Testis (tissue), 3 donors: ENCODE data around the gene CTNS. TPM values are rescaled to one million over a fixed set of nuclear protein-coding genes. Genes with fewer than 3 reads are reported as not detected.

Experiments used
- DNase-seq: peaks from one replicate; pipeline ENCODE4 v3.0.0-alpha.2; 2019
- H3K27ac ChIP-seq, 2 donors: fragments of 200-600 bp; sonication (generic); one replicate each; pipeline ENCODE4 v1.5.1; 2019
- H3K27me3 ChIP-seq: fragments of 200-600 bp; sonication (generic); one replicate; pipeline ENCODE4 v1.5.1; 2019
- H3K36me3 ChIP-seq: fragments of 200-600 bp; sonication (generic); one replicate; pipeline ENCODE4 v1.5.1; 2017; ENCODE audit warnings: low read depth; ENCODE audit errors: missing control alignments
- H3K4me1 ChIP-seq: fragments of 200-600 bp; sonication (generic); one replicate; pipeline ENCODE4 v1.5.1; 2019
- H3K4me3 ChIP-seq, 2 donors: fragments of 200-600 bp; sonication (generic); one replicate each; pipeline ENCODE4 v1.5.1; 2017 to 2019
- H3K9me3 ChIP-seq: fragments of 200-600 bp; sonication (generic); one replicate; pipeline ENCODE4 v1.5.1; 2017
- CTCF ChIP-seq, 3 experiments: fragments of 450-650 bp in 2 of 3; fragments of 200-600 bp in 1 of 3; sonication (generic) in 1 of 3; IDR thresholded peaks; one replicate each; pipeline ENCODE4 v1.5.1; 2016 to 2019; ENCODE audit warnings: antibody characterized with exemption in 3 of 3, mild to moderate bottlenecking in 2 of 3, moderate library complexity in 1 of 3
- POLR2A ChIP-seq: fragments of 450-650 bp; IDR thresholded peaks from one replicate; pipeline ENCODE4 v1.6.1; 2017; ENCODE audit warnings: antibody characterized with exemption, mild to moderate bottlenecking, moderate library complexity
- WGBS, 2 donors: methylation state at CpG; one replicate each; pipeline ENCODE4 v1.1.5; 2018; 5-methylcytosine and 5-hydroxymethylcytosine counted together
- intact Hi-C: fragments of 100-400 bp; cut with DNase I; formaldehyde crosslinking; loops from one replicate; pipeline ENCODE4 v1.15.1; 2023; ENCODE audit warnings: low total_unique reads
- polyA plus RNA-seq: library from polyadenylated mRNA; stranded (reverse); fragments of 350-450 nt; fragmentation: Illumina TruSeq; extraction: RNeasy Lipid Tissue Mini Kit (QIAGEN cat#74804); gene quantifications from one replicate; pipeline ENCODE4 v1.2.3, GENCODE V29; 2014; ENCODE audit warnings: low read depth, low replicate concordance; ENCODE audit not compliant: insufficient read depth
- total RNA-seq, 2 donors: library from RNA; depleted of rRNA; stranded (reverse); fragments of >200 nt; gene quantifications; one replicate each; pipeline ENCODE4 v1.2.3, GENCODE V29; 2016

CTNS gene
- total and polyA plus RNA-seq, 3 donors from 2014 or later = 43.8 to 57.3 (median 50.4) TPM

DNA sequence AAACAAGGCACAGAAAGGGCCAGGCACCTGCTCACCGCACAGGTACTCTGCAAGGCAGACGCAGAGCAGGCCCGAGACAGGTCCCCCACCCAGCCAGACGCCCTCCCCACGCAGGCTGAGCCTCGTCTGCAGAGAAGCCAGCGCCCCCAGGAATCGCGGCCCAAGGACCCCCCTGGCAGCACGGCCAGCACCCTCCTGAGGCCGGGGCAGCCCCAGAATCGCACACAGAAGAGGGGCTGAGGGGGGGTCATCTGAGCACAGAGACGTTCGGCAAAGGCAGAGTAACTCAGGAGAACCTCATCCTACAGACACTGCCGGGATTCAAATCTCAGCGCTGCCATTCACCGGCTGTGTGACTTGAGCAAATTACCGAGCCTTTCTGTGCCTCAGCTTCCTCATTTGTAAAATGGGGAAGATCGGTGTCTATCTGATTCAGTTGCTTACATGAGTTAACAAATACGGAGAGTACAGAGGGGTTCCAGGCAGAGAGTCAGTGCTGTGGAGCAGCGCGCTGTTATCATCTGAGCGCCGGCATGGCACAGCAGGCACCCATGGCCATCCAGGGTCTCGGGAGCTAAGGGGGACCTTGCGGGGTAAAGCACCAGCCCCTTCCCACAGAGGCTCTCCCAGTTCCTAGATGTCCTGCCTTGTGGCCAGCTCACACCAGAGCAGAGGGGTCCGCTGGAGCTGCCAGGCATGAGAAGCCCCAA lies 42.4 kb downstream of the CTNS start:
- WGBS, 2 donors = 75 to 88% methylated on average over 11 to 25 of the region's 27 CpGs

GRCh38 chr17:3679531-3680126 lies 43.1 kb downstream of the CTNS start:
- no peaks in the 10 kb centered on the region for H3K36me3 ChIP-seq
- no peak for DNase-seq
- H3K9me3 ChIP-seq = no peaks in the 10 kb centered on the region
- TF ChIP-seq POLR2A = no peak
- TF ChIP-seq CTCF (IDR thresholded peaks at IDR 0.05) = no peak
- H3K4me3 ChIP-seq = no peak overlapping the region
- no peaks in the 10 kb centered on the region for H3K4me1 ChIP-seq
- no peaks in the 10 kb centered on the region for H3K27me3 ChIP-seq
- intact Hi-C loops = no loop called here
- H3K27ac ChIP-seq = no peak overlapping the region
- 70 to 73% methylated on average over 13 to 20 of the region's 20 CpGs for WGBS, 2 donors

More for the DNA sequence above, 42.4 kb downstream of the CTNS start:
- no peak for DNase-seq
- H3K4me1 ChIP-seq = no peaks in the 10 kb centered on the region
- no peaks in the 10 kb centered on the region for H3K27me3 ChIP-seq
- H3K4me3 ChIP-seq = no peak overlapping the region
- no peaks in the 10 kb centered on the region for H3K36me3 ChIP-seq
- intact Hi-C loops = no loop called here
- no peak for TF ChIP-seq POLR2A
- no peak for TF ChIP-seq CTCF (IDR thresholded peaks at IDR 0.05)
- no peak overlapping the region for H3K27ac ChIP-seq
- H3K9me3 ChIP-seq = no peaks in the 10 kb centered on the region

- intact Hi-C loops = no loop called here
- 84 to 88% methylated on average over 12 of the region's 12 CpGs for WGBS, 2 donors
Observed at GRCh38 chr17:3681057-3681456, 44.5 kb downstream of the CTNS start.

GRCh38 chr17:3681565-3681964 lies 45.0 kb downstream of the CTNS start:
- DNase-seq = no peak
- WGBS, 2 donors = 84 to 88% methylated on average over 20 of the region's 20 CpGs
- Histone ChIP-seq H3K9me3 (no peaks in the 10 kb centered on the region), H3K27me3 (no peaks in the 10 kb centered on the region), H3K4me3 (no peak overlapping the region), H3K36me3 (no peaks in the 10 kb centered on the region), H3K4me1 (no peaks in the 10 kb centered on the region), H3K27ac (no peak overlapping the region)
- intact Hi-C loops = no loop called here
- TF ChIP-seq POLR2A (no peak), CTCF (IDR thresholded peaks at IDR 0.05) (no peak)

More at GRCh38 chr17:3681057-3681456, 44.5 kb downstream of the CTNS start:
- Histone ChIP-seq H3K9me3 (no peaks in the 10 kb centered on the region), H3K4me3 (no peak overlapping the region), H3K27ac (no peak overlapping the region), H3K36me3 (no peaks in the 10 kb centered on the region), H3K27me3 (no peaks in the 10 kb centered on the region), H3K4me1 (no peaks in the 10 kb centered on the region)
- TF ChIP-seq CTCF (IDR thresholded peaks at IDR 0.05) = no peak
- TF ChIP-seq POLR2A = no peak
- DNase-seq = no peak

DNA sequence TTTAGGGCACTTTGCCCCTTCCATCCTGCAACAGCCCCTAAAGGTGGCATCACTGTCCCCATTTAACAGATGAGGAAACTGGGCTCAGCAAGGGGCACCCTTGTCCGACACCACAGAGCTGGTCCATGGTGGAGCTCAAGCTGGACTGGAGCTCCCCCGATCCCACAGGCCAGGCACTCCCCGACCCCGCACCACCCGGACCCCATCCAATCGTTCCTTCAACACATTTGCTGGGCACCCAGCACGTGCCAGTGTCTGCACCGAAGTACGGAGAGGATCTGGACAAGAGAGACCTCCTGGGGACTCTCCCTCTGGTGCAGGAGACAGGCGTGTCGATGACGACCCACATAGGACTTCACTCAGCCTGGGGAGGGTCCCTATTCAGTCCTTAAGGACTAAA lies 45.5 kb downstream of the CTNS start:
- no peak for TF ChIP-seq CTCF (IDR thresholded peaks at IDR 0.05)
- TF ChIP-seq POLR2A = no peak
- DNase-seq = no peak
- intact Hi-C loops = no loop called here
- Histone ChIP-seq H3K27ac (no peak overlapping the region), H3K36me3 (no peaks in the 10 kb centered on the region), H3K9me3 (no peaks in the 10 kb centered on the region), H3K4me1 (no peaks in the 10 kb centered on the region), H3K4me3 (no peak overlapping the region), H3K27me3 (no peaks in the 10 kb centered on the region)
- WGBS, 2 donors = 82 to 90% methylated on average over 4 to 12 of the region's 12 CpGs
